SK-N-SH (cell line): ENCODE results near the gene SLX1A. TPM values are rescaled to one million over a fixed set of nuclear protein-coding genes. Genes with fewer than 3 reads are reported as not detected.
A peak's percentile ranks its signal among the peaks of the same experiment; 100 is the strongest.

Experiments used
- CTCF ChIA-PET: fragments of 300-600, 350-600 bp; formaldehyde crosslinking; extraction: SDS; loops from one replicate; lab custom pipeline; 2021; lab: Yijun Ruan, JAX
- POLR2A ChIA-PET: fragments of 350-600 bp; sonication (Branson Sonifier 250); formaldehyde crosslinking; extraction: SDS; loops from one replicate; lab custom pipeline; 2020; ENCODE audit warnings: antibody characterized with exemption, inconsistent platforms; lab: Yijun Ruan, JAX
- DNase-seq: peaks from one replicate; pipeline ENCODE4 v3.0.0; 2012
- H2AFZ ChIP-seq: fragments of 200-600 bp; sonication (generic); 2 replicates; pipeline ENCODE4 v1.8.1; 2016; ENCODE audit warnings: antibody characterized with exemption, mild to moderate bottlenecking, low read depth
- H3F3A ChIP-seq: fragments of 200-600 bp; sonication (generic); replicated peaks from 2 replicates; pipeline ENCODE3; 2016; ENCODE audit warnings: antibody characterized with exemption, mild to moderate bottlenecking; ENCODE audit not compliant: insufficient read depth
- H3K27ac ChIP-seq, 2 experiments: fragments of 200-500 bp in 1 of 2; fragments of 200-600 bp in 1 of 2; sonication (Bioruptor generic) in 1 of 2; sonication (generic), shearing (Covaris generic) in 1 of 2; 2 replicates each; pipeline versions ENCODE4 v1.5.1 to v1.6.1; 2014 to 2016; ENCODE audit warnings: low read depth in 2 of 2, inconsistent platforms in 1 of 2, low read length in 1 of 2, mild to moderate bottlenecking in 1 of 2, mixed read lengths in 1 of 2
- H3K27me3 ChIP-seq: fragments of 200-600 bp; sonication (generic), shearing (Covaris generic); 2 replicates; pipeline ENCODE4 v1.6.1; 2016; ENCODE audit warnings: mixed run types; ENCODE audit not compliant: insufficient read depth
- H3K36me3 ChIP-seq, 2 experiments: fragments of 200-500 bp in 1 of 2; fragments of 200-600 bp in 1 of 2; sonication (Bioruptor generic) in 1 of 2; sonication (generic) in 1 of 2; replicated peaks in 1 of 2; 2 replicates each; pipeline versions ENCODE3 to v1.5.1; 2014 to 2016; ENCODE audit warnings: low read length in 1 of 2, mild to moderate bottlenecking in 1 of 2; ENCODE audit not compliant: insufficient read depth in 2 of 2, control insufficient read depth in 1 of 2
- H3K4me1 ChIP-seq, 2 experiments: fragments of 200-500 bp in 1 of 2; fragments of 200-600 bp in 1 of 2; sonication (Bioruptor generic) in 1 of 2; sonication (generic), shearing (Covaris generic) in 1 of 2; 2 replicates each; pipeline versions ENCODE4 v1.5.1 to v1.6.1; 2014 to 2016; ENCODE audit warnings: low read depth in 1 of 2, low read length in 1 of 2, mixed run types in 1 of 2; ENCODE audit not compliant: insufficient read depth in 2 of 2, control insufficient read depth in 1 of 2
- H3K4me2 ChIP-seq: fragments of 200-600 bp; sonication (generic), shearing (Covaris generic); 2 replicates; pipeline ENCODE4 v1.6.1; 2017; ENCODE audit warnings: mixed run types
- H3K4me3 ChIP-seq, 2 experiments: fragments of 200-500 bp in 1 of 2; fragments of 200-600 bp in 1 of 2; sonication (Bioruptor generic) in 1 of 2; sonication (generic), shearing (Covaris generic) in 1 of 2; 2 replicates each; pipeline versions ENCODE4 v1.5.1 to v1.8.1; 2014 to 2016; ENCODE audit warnings: low read depth in 2 of 2, inconsistent platforms in 1 of 2, low read length in 1 of 2, mild to moderate bottlenecking in 1 of 2, mixed read lengths in 1 of 2, moderate library complexity in 1 of 2
- H3K79me2 ChIP-seq: fragments of 200-600 bp; sonication (generic); 2 replicates; pipeline ENCODE4 v1.8.1; 2017; ENCODE audit warnings: mild to moderate bottlenecking; ENCODE audit not compliant: insufficient read depth
- H3K9ac ChIP-seq: fragments of 200-600 bp; sonication (generic); 2 replicates; pipeline ENCODE4 v1.6.1; 2017; ENCODE audit warnings: mixed run types
- H3K9me2 ChIP-seq: fragments of 200-600 bp; sonication (generic); 2 replicates; pipeline ENCODE4 v1.6.1; 2017; ENCODE audit warnings: mixed run types
- H3K9me3 ChIP-seq: fragments of 200-600 bp; sonication (generic); 2 replicates; pipeline ENCODE4 v1.6.1; 2017; ENCODE audit warnings: mixed run types, mild to moderate bottlenecking, moderate library complexity
- H4K20me1 ChIP-seq: fragments of 200-600 bp; sonication (generic); 2 replicates; pipeline ENCODE4 v1.6.1; 2017; ENCODE audit warnings: mild to moderate bottlenecking, mixed run types; ENCODE audit not compliant: insufficient read depth
- CHD2 ChIP-seq: fragments of 150-350 bp; IDR thresholded peaks from 2 replicates; pipeline ENCODE4 v1.6.1; 2018; ENCODE audit warnings: low read length; ENCODE audit not compliant: partially characterized antibody
- CTCF ChIP-seq: fragments of 200-600 bp; sonication (generic); IDR thresholded peaks from 2 replicates; pipeline ENCODE4 v1.6.1; 2017; ENCODE audit warnings: antibody characterized with exemption, mild to moderate bottlenecking, moderate library complexity
- EP300 ChIP-seq, 2 experiments: IDR thresholded peaks; 2 replicates each; pipeline versions ENCODE4 v1.4.0 to v1.6.1; 2012; ENCODE audit warnings: borderline replicate concordance in 1 of 2, low read depth in 1 of 2, low read length in 1 of 2
- EZH2phosphoT487 ChIP-seq: fragments of 200-600 bp; sonication (generic); IDR thresholded peaks from 2 replicates; pipeline ENCODE4 v1.6.1; 2017; ENCODE audit warnings: low read depth, mixed run types, mild to moderate bottlenecking, antibody characterized with exemption, moderate library complexity, borderline replicate concordance
- FOSL2 ChIP-seq: IDR thresholded peaks from 2 replicates; pipeline ENCODE4 v1.4.0; 2012; ENCODE audit warnings: low read depth, mild to moderate bottlenecking, moderate library complexity, borderline replicate concordance
- FOXJ3 ChIP-seq: sonication (generic); formaldehyde crosslinking; IDR thresholded peaks from 2 replicates; pipeline ENCODE4 v1.5.1; 2020; ENCODE audit warnings: mild to moderate bottlenecking, missing genetic modification reagents
- GABPA ChIP-seq: IDR thresholded peaks from 2 replicates; pipeline ENCODE4 v1.4.0; 2012; ENCODE audit warnings: low read depth, mild to moderate bottlenecking
- MAX ChIP-seq: IDR thresholded peaks from 2 replicates; pipeline ENCODE4 v1.4.0; 2012; ENCODE audit warnings: low read depth
- NFIC ChIP-seq: IDR thresholded peaks from 2 replicates; pipeline ENCODE4 v1.4.0; 2012; ENCODE audit warnings: borderline replicate concordance
- PBX3 ChIP-seq: IDR thresholded peaks from 2 replicates; pipeline ENCODE4; 2012
- RCOR1 ChIP-seq: fragments of 150-350 bp; IDR thresholded peaks from 2 replicates; pipeline ENCODE4 v1.6.1; 2017; ENCODE audit warnings: antibody characterized with exemption, low read length
- RFX5 ChIP-seq: IDR thresholded peaks from 2 replicates; pipeline ENCODE4 v1.6.1; 2012; ENCODE audit warnings: mild to moderate bottlenecking, improper control_type of control experiment, low read length
- SMC3 ChIP-seq: IDR thresholded peaks from 2 replicates; pipeline ENCODE4 v1.6.1; 2012; ENCODE audit warnings: low read depth, low read length, improper control_type of control experiment
- TCF12 ChIP-seq: IDR thresholded peaks from 2 replicates; pipeline ENCODE4 v1.4.0; 2012
- TEAD4 ChIP-seq: IDR thresholded peaks from 2 replicates; pipeline ENCODE4 v1.4.0; 2012; ENCODE audit warnings: mild to moderate bottlenecking, borderline replicate concordance; ENCODE audit not compliant: insufficient read depth
- USF2 ChIP-seq: fragments of 150-350 bp; IDR thresholded peaks from 2 replicates; pipeline ENCODE4 v1.6.1; 2017; ENCODE audit warnings: antibody characterized with exemption, low read length, low read depth, borderline replicate concordance
- WGBS: methylation state at CpG from one replicate; pipeline ENCODE4 v1.1.6; 2017; ENCODE audit warnings: low lambda C conversion rate; 5-methylcytosine and 5-hydroxymethylcytosine counted together
- polyA plus RNA-seq, 3 experiments: library from polyadenylated mRNA; depleted of rRNA; stranded (reverse); fragments of >200 nt; gene quantifications; 2 replicates each; pipeline ENCODE4 v1.2.3, GENCODE V29; 2012
- TF ChIP-seq, protein P1 (sequence below): IDR thresholded peaks from 2 replicates; pipeline ENCODE4 v1.4.0; 2012; ENCODE audit warnings: low read depth, borderline replicate concordance
- TF ChIP-seq, protein P2 (sequence below): IDR thresholded peaks from 2 replicates; pipeline ENCODE4 v1.4.0; 2012; ENCODE audit warnings: low read depth, borderline replicate concordance

Gene SLX1A
- polyA plus RNA-seq, 1 of the 3 experiments (the other 2 are of a cell fraction), result 68.8 TPM

DNA sequence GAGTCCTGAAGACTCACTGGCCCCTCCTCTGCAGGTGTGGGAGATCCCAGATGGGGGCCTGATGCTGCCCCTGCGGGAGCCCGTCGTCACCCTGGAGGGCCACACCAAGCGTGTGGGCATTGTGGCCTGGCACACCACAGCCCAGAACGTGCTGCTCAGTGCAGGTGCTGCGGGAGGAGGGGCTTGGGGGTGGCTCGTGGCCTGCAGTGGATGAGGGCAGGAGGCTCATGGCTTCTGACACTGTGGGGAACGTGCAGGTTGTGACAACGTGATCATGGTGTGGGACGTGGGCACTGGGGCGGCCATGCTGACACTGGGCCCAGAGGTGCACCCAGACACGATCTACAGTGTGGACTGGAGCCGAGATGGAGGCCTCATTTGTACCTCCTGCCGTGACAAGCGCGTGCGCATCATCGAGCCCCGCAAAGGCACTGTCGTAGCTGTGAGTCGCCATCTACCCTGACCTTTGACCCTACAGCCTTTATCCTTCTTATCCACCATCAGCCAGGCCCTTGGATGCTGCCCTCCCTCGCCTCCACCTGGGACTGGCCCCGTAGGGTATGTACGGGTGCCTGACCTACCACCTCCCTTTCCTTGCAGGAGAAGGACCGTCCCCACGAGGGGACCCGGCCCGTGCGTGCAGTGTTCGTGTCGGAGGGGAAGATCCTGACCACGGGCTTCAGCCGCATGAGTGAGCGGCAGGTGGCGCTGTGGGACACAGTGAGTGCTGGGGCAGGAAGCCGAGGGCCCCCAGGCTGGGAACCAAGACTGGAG, 6.7 kb upstream of the SLX1A start:
- H3K4me2 ChIP-seq, result no peak overlapping the region
- no peak overlapping the region; a peak in 1 of 4 replicates for H3K4me3 ChIP-seq
- TF ChIP-seq CTCF, result peak; percentile 21
- TF ChIP-seq RFX5, result no peak
- TF ChIP-seq, protein P1, sequence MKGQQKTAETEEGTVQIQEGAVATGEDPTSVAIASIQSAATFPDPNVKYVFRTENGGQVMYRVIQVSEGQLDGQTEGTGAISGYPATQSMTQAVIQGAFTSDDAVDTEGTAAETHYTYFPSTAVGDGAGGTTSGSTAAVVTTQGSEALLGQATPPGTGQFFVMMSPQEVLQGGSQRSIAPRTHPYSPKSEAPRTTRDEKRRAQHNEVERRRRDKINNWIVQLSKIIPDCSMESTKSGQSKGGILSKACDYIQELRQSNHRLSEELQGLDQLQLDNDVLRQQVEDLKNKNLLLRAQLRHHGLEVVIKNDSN, result no peak
- ChIA-PET POLR2A (no interaction called here), CTCF (interaction anchor here (6.0 kb wide), 1 partner anchor 94 kb away, joined by 33 read pairs; the partner anchor contains the start of gene TBX6)
- H4K20me1 ChIP-seq, result no peaks in the 10 kb centered on the region
- peaks cover 0 to 25% of the 10 kb centered on the region in 2 experiments; a peak in 1 of 4 replicates for H3K4me1 ChIP-seq
- H2AFZ ChIP-seq, result no peak overlapping the region
- no peaks in the 10 kb centered on the region for H3K79me2 ChIP-seq
- peaks cover 4% of the 10 kb centered on the region for H3F3A ChIP-seq
- no peak overlapping the region; a peak in 1 of 4 replicates for H3K27ac ChIP-seq
- DNase-seq, result peak; percentile 45
- peaks cover 0 to 6% of the 10 kb centered on the region in 2 experiments for H3K36me3 ChIP-seq
- no peaks in the 10 kb centered on the region for H3K9me2 ChIP-seq
- H3K27me3 ChIP-seq, result no peaks in the 10 kb centered on the region
- WGBS, result 97% methylated on average over 30 of the region's 36 CpGs
- H3K9ac ChIP-seq, result no peak overlapping the region
- no peaks in the 10 kb centered on the region for H3K9me3 ChIP-seq

- H3K4me3 ChIP-seq, result no peak overlapping the region; a peak in 1 of 4 replicates
- H3K79me2 ChIP-seq, result no peaks in the 10 kb centered on the region
- no peak overlapping the region for H3K4me2 ChIP-seq
- H3K27ac ChIP-seq, result no peak overlapping the region; a peak in 1 of 4 replicates
- H3K9ac ChIP-seq, result no peak overlapping the region
- H3K9me3 ChIP-seq, result no peaks in the 10 kb centered on the region
- no peak for DNase-seq
- H3K9me2 ChIP-seq, result no peaks in the 10 kb centered on the region
- TF ChIP-seq, protein P2, sequence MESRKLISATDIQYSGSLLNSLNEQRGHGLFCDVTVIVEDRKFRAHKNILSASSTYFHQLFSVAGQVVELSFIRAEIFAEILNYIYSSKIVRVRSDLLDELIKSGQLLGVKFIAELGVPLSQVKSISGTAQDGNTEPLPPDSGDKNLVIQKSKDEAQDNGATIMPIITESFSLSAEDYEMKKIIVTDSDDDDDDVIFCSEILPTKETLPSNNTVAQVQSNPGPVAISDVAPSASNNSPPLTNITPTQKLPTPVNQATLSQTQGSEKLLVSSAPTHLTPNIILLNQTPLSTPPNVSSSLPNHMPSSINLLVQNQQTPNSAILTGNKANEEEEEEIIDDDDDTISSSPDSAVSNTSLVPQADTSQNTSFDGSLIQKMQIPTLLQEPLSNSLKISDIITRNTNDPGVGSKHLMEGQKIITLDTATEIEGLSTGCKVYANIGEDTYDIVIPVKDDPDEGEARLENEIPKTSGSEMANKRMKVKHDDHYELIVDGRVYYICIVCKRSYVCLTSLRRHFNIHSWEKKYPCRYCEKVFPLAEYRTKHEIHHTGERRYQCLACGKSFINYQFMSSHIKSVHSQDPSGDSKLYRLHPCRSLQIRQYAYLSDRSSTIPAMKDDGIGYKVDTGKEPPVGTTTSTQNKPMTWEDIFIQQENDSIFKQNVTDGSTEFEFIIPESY, result no peak
- no peak for TF ChIP-seq TEAD4
- TF ChIP-seq MAX, result no peak
- no peak for TF ChIP-seq FOSL2
- TF ChIP-seq FOXJ3 (CRISPR knock-in tag), result no peak
- no peak for TF ChIP-seq EP300 (IDR thresholded peaks at IDR 0.05; ENCODE audit: borderline replicate concordance in 1 of 2, low read depth in 1 of 2, low read length in 1 of 2)
- no peak for TF ChIP-seq USF2
- TF ChIP-seq SMC3, result no peak
- TF ChIP-seq TCF12, result no peak
- no peak for TF ChIP-seq CHD2
- TF ChIP-seq PBX3, result no peak
- TF ChIP-seq EZH2phosphoT487, result no peak
- TF ChIP-seq RCOR1, result no peak
- no peak for TF ChIP-seq NFIC
- TF ChIP-seq GABPA, result no peak
- ChIA-PET CTCF (interaction anchor here (0.9 to 6.0 kb wide), 3 partner anchors 50 to 94 kb away, joined by 3 to 33 read pairs (median 3); partner anchors contain the start of gene TBX6), POLR2A (no interaction called here)
- H3K36me3 ChIP-seq, result peaks cover 0 to 6% of the 10 kb centered on the region in 2 experiments
- WGBS, result 60% methylated on average over 1 of the region's 9 CpGs
- H3F3A ChIP-seq, result peaks cover 4% of the 10 kb centered on the region
- no peaks in the 10 kb centered on the region for H4K20me1 ChIP-seq
- no peaks in the 10 kb centered on the region for H3K27me3 ChIP-seq
- no peak overlapping the region for H2AFZ ChIP-seq
- H3K4me1 ChIP-seq, result peaks cover 0 to 25% of the 10 kb centered on the region in 2 experiments; a peak in 1 of 4 replicates
Observed at GRCh38 chr16:30187556-30187865, 6.2 kb upstream of the SLX1A start.
